OCI-LY3 (cell line): ENCODE data around the gene CTNNA3.

Experiments
- H2AFZ ChIP-seq: fragments of 200-600, 300-600 bp; shearing (Covaris generic); 2 replicates; pipeline ENCODE4 v1.6.0; 2014; ENCODE audit warnings: antibody characterized with exemption, low read depth, low read length
- H3K27ac ChIP-seq: fragments of 200-600, 300-600 bp; sonication (generic); 2 replicates; pipeline ENCODE4 v1.5.1; 2014; ENCODE audit warnings: mild to moderate bottlenecking, low read length, moderate library complexity, mixed read lengths
- H3K27me3 ChIP-seq: fragments of 200-600, 300-600 bp; sonication (generic); 2 replicates; pipeline ENCODE4 v1.6.1; 2014; ENCODE audit warnings: low read depth, low read length, mixed read lengths
- H3K36me3 ChIP-seq: fragments of 200-600, 300-600 bp; sonication (generic); replicated peaks from 2 replicates; pipeline ENCODE3; 2014; ENCODE audit warnings: low read depth, low read length, mixed read lengths
- H3K4me1 ChIP-seq: fragments of 300-600, 200-600 bp; sonication (generic); 2 replicates; pipeline ENCODE4 v1.6.1; 2014; ENCODE audit warnings: low read length, mixed read lengths
- H3K4me2 ChIP-seq: fragments of 200-600, 300-600 bp; sonication (generic); 2 replicates; pipeline ENCODE4 v1.6.1; 2014; ENCODE audit warnings: low read length, mixed read lengths
- H3K4me3 ChIP-seq: fragments of 300-600, 200-600 bp; sonication (generic); 2 replicates; pipeline ENCODE4 v1.5.1; 2014; ENCODE audit warnings: antibody characterized with exemption, mild to moderate bottlenecking, low read length, moderate library complexity
- H3K79me2 ChIP-seq: fragments of 300-600, 200-600 bp; shearing (Covaris generic); 2 replicates; pipeline ENCODE4 v1.6.1; 2014; ENCODE audit warnings: mild to moderate bottlenecking, low read length, mixed read lengths
- H3K9ac ChIP-seq: fragments of 300-600, 200-600 bp; shearing (Covaris generic); 2 replicates; pipeline ENCODE4 v1.6.0; 2014; ENCODE audit warnings: mild to moderate bottlenecking, low read length, moderate library complexity
- H3K9me3 ChIP-seq: fragments of 200-600, 300-600 bp; shearing (Covaris generic); 2 replicates; pipeline ENCODE4 v1.6.1; 2014; ENCODE audit warnings: low read length, mixed read lengths; ENCODE audit not compliant: insufficient read depth
- H4K20me1 ChIP-seq: fragments of 200-600, 300-600 bp; sonication (generic); 2 replicates; pipeline ENCODE4 v1.6.1; 2016; ENCODE audit warnings: low read length, mixed read lengths; ENCODE audit not compliant: insufficient read depth
- CTCF ChIP-seq: fragments of 200-600, 300-600 bp; sonication (generic); IDR thresholded peaks from 2 replicates; pipeline ENCODE4 v1.5.1; 2014; ENCODE audit warnings: antibody characterized with exemption, low read length, low read depth
- EZH2phosphoT487 ChIP-seq: fragments of 200-600 bp; shearing (Covaris generic); IDR thresholded peaks from 2 replicates; pipeline ENCODE4 v1.6.1; 2018; ENCODE audit warnings: antibody characterized with exemption, mixed run types, low read depth

Gene CTNNA3

GRCh38 chr10:66788178-66788987 is 907.6 kb downstream of the CTNNA3 start:
- no peak overlapping the region for H3K4me3 ChIP-seq
- H4K20me1 ChIP-seq = no peaks in the 10 kb centered on the region
- H3K9me3 ChIP-seq = no peaks in the 10 kb centered on the region
- no peak for TF ChIP-seq EZH2phosphoT487
- no peak for TF ChIP-seq CTCF
- no peak overlapping the region for H3K9ac ChIP-seq
- H3K4me2 ChIP-seq = no peak overlapping the region
- H3K36me3 ChIP-seq = no peaks in the 10 kb centered on the region
- H2AFZ ChIP-seq = no peak overlapping the region
- no peaks in the 10 kb centered on the region for H3K4me1 ChIP-seq
- no peaks in the 10 kb centered on the region for H3K79me2 ChIP-seq
- H3K27ac ChIP-seq = no peak overlapping the region
- H3K27me3 ChIP-seq = no peaks in the 10 kb centered on the region

GRCh38 chr10:66786709-66787108 is 909.3 kb downstream of the CTNNA3 start:
- no peak overlapping the region for H3K27ac ChIP-seq
- no peaks in the 10 kb centered on the region for H3K4me1 ChIP-seq
- no peaks in the 10 kb centered on the region for H3K27me3 ChIP-seq
- H3K4me2 ChIP-seq = no peak overlapping the region
- H3K4me3 ChIP-seq = no peak overlapping the region
- TF ChIP-seq EZH2phosphoT487 (no peak), CTCF (no peak)
- H3K9ac ChIP-seq = no peak overlapping the region
- H3K9me3 ChIP-seq = no peaks in the 10 kb centered on the region
- no peak overlapping the region for H2AFZ ChIP-seq
- no peaks in the 10 kb centered on the region for H3K79me2 ChIP-seq
- H4K20me1 ChIP-seq = no peaks in the 10 kb centered on the region
- H3K36me3 ChIP-seq = no peaks in the 10 kb centered on the region

- no peak overlapping the region for H2AFZ ChIP-seq
- H3K4me3 ChIP-seq = no peak overlapping the region
- H3K9ac ChIP-seq = no peak overlapping the region
- H3K9me3 ChIP-seq = no peaks in the 10 kb centered on the region
- H3K27ac ChIP-seq = no peak overlapping the region
- H4K20me1 ChIP-seq = no peaks in the 10 kb centered on the region
- no peak overlapping the region for H3K4me2 ChIP-seq
- TF ChIP-seq EZH2phosphoT487 (no peak), CTCF (no peak)
- H3K36me3 ChIP-seq = no peaks in the 10 kb centered on the region
- H3K79me2 ChIP-seq = no peaks in the 10 kb centered on the region
- H3K27me3 ChIP-seq = no peaks in the 10 kb centered on the region
- H3K4me1 ChIP-seq = no peaks in the 10 kb centered on the region
Observed at GRCh38 chr10:66784770-66785169, 911.2 kb downstream of the CTNNA3 start.

GRCh38 chr10:66783316-66783715 is 912.7 kb downstream of the CTNNA3 start:
- no peaks in the 10 kb centered on the region for H3K27me3 ChIP-seq
- no peaks in the 10 kb centered on the region for H3K79me2 ChIP-seq
- H3K36me3 ChIP-seq = no peaks in the 10 kb centered on the region
- H3K4me1 ChIP-seq = no peaks in the 10 kb centered on the region
- H4K20me1 ChIP-seq = no peaks in the 10 kb centered on the region
- no peak overlapping the region for H3K9ac ChIP-seq
- TF ChIP-seq CTCF (no peak), EZH2phosphoT487 (no peak)
- no peak overlapping the region for H3K27ac ChIP-seq
- H3K4me2 ChIP-seq = no peak overlapping the region
- no peak overlapping the region for H2AFZ ChIP-seq
- H3K4me3 ChIP-seq = no peak overlapping the region
- no peaks in the 10 kb centered on the region for H3K9me3 ChIP-seq
